WI38 (cell line): ENCODE measurements around the gene MTCL1.

Experiments
- H3K4me3 ChIP-seq: 2 replicates; pipeline ENCODE4 v1.5.1; 2011; ENCODE audit warnings: low read depth, mild to moderate bottlenecking, control low read depth, low read length
- TF ChIP-seq, protein P1 (sequence below): IDR thresholded peaks from 2 replicates; pipeline ENCODE4 v1.5.1; 2012; ENCODE audit warnings: low read depth, mild to moderate bottlenecking, control low read depth, low read length

The MTCL1 gene

DNA sequence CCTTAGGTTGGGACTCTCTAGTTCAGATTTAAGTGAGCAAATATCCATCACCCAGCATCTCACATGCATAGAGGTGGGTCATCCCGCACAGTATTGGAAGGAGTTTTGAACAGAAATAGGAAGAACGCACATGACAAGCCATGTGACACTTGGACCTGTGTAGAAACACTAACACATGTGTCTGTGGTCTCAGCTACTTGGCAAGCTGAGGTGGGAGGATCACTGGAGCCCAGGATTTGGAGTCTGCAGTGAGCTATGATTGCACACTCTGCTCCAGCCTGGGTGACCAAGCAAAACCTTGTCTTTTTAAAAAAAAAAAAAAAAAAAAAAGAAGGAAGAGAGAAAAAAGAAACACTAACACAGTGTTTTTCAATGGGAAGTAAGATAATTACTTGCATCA is 5.4 kb upstream of the MTCL1 start:
- no peak overlapping the region for H3K4me3 ChIP-seq
- TF ChIP-seq, protein P1, sequence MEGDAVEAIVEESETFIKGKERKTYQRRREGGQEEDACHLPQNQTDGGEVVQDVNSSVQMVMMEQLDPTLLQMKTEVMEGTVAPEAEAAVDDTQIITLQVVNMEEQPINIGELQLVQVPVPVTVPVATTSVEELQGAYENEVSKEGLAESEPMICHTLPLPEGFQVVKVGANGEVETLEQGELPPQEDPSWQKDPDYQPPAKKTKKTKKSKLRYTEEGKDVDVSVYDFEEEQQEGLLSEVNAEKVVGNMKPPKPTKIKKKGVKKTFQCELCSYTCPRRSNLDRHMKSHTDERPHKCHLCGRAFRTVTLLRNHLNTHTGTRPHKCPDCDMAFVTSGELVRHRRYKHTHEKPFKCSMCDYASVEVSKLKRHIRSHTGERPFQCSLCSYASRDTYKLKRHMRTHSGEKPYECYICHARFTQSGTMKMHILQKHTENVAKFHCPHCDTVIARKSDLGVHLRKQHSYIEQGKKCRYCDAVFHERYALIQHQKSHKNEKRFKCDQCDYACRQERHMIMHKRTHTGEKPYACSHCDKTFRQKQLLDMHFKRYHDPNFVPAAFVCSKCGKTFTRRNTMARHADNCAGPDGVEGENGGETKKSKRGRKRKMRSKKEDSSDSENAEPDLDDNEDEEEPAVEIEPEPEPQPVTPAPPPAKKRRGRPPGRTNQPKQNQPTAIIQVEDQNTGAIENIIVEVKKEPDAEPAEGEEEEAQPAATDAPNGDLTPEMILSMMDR: no peak

DNA sequence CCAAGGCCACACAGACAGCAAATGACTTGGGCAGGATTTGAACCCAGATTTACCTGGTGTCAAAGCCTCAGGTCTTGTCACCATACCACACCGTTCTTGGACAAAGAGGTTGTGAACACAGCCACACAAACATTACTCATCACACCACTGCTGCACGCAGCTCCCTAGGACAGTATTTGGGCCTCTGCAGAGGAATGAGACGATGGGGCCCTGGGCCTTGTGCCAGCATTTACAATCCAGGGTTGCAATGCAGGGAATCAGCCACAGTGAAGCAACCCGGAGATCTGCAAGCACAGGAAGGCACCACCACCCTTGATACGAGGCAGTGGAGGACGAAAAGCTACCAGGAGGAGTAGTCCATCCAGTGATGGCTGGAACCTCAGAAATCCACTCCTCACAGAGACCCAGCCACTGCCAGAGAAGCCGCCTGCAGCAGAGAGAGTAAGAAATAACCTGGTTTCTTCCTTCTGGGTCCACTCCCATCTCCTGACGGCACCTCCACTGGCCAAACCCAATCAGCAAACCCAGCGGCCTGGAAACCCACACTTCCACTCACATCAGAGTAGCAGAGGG is 3.7 kb upstream of the MTCL1 start:
- H3K4me3 ChIP-seq: no peak overlapping the region
- TF ChIP-seq, protein P1: no peak

DNA sequence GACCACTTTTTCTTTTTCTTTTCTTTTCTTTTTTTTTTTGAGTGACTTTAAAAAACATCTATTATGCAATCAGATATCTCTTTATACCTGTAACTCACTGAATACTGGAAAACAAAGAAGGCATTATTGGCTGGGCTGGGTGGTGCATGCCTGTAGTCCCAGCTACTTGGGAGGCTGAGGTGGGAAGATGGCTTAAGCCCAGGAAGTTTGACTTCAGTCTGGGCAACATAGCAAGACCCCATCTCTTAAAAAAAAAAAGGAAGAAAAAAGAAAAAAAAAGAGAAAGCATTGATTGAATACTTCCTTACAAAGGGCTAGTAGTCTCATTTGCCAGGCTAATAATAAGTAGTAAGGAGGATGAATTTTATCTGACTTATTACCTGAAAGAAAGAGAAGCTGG is 2.7 kb upstream of the MTCL1 start:
- no peak overlapping the region for H3K4me3 ChIP-seq
- TF ChIP-seq, protein P1: no peak

DNA sequence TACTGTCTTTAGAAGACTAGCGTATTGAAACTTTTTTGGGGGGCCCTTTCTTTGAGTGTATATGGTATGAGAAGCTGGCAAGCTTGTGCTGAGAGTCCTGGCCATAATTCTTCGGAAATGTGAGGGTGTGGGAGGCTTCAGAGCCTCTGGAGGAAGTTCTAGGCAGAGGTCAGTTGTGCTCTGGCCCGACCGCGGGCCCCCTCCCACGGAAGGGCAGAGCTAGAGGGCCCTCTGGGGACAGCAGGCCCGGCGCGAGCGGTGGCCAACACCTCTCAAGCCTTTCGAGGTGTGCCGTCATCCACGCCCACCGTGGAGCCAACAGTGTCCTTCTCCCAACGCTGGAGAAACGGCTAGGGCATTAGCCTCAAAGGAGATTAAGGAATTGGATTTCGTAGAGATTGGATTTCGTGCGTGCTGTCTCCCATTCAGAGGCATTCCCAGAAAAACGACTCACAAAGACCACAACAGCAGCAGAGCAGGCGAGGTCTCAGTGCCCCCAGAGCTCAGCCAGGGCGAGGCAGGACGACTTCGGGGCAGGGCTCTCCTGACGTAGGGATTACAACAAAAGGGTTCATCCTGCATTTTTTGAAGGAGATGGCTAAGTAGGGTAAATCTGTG is 2.2 kb upstream of the MTCL1 start:
- TF ChIP-seq, protein P1: no peak
- no peak overlapping the region for H3K4me3 ChIP-seq

DNA sequence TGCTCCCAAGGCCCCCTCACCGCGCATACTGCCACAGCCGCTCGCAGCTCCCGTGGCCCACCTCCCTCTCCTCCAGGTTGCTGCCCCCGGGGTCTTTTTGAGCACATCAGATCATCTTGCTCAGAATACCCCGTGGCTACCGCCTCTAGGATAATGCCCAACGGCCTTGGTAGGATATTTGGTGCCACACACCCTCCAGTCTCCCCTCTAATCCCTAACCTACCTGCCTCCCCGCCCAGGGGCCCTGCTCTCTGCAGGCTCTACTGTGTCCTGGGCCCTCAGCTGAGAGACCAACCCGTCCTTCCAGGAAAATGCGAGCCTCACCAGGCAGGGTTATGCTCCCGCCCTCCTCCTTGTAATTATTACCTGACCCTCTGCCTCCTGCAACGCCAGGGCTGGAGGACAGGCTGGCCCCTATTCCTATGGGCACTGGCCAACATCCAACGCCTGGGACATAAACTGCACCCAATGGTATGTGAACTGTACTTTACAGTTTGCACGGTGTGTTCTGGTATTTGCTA is 1.5 kb upstream of the MTCL1 start:
- TF ChIP-seq, protein P1: no peak
- H3K4me3 ChIP-seq: peak overlapping the region; percentile 59

DNA sequence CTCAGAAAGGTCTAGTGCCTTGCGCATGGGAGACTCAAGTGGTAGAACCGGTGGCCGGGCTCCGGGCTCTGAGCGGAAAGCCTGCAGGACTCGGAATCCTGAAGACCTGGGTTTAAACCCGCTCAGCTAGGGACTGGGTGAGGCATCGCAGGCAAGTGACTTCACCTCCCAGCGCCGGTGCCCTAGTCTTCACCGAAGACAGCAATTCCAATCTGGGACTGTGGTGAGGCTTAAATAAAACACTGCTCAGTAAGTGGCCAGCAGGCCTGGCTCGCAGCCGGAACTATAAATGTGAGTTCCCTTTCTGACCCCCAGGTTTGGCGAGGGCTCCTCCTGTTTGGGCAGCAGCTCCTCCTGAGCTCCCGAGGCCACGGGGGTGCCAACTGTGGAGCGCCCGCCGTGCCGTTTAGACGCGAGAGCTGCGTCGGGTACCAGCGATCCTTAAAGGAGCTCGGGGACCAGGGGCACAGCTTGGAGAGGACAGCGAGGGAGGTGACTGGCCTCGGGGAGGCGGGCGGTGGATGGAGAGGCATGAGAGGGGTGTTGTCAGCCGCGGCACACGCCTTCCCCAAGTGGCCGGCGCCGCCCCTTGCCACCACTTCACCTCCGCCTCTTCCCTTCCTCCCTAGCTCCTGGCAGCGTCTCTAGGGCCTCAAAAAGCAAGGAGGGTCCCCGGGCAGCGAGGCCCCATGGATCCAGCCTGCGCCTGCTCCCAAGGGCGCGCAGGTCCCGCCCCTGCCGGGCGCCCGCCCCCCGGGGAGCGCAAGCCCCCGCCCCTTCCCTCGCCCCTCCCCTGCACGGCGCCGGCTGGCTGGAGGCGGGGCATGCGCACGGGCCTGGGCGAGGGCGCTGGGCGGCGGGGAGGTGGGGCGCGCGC is 757 bp upstream of the MTCL1 start:
- peak overlapping the region; percentile 59 for H3K4me3 ChIP-seq
- TF ChIP-seq, protein P1: no peak
